PFSK-1 (cell line): ENCODE measurements around the gene ADAP1.

ENCODE experiments used
- POLR2AphosphoS5 ChIP-seq: IDR thresholded peaks from 2 replicates; pipeline ENCODE4 v1.6.1; 2012; ENCODE audit warnings: low read depth, mild to moderate bottlenecking, control low read depth, low read length, moderate library complexity
- SIN3A ChIP-seq: IDR thresholded peaks from 2 replicates; pipeline ENCODE4 v1.6.1; 2012; ENCODE audit warnings: mild to moderate bottlenecking, low read length, moderate library complexity, borderline replicate concordance; ENCODE audit not compliant: insufficient read depth
- TAF1 ChIP-seq: IDR thresholded peaks from 2 replicates; pipeline ENCODE4 v1.6.1; 2012; ENCODE audit warnings: low read length, control low read depth, borderline replicate concordance; ENCODE audit not compliant: insufficient read depth

- TF ChIP-seq POLR2AphosphoS5: no peak
- TF ChIP-seq SIN3A: no peak
- no peak for TF ChIP-seq TAF1
Measured at GRCh38 chr7:886626-887487, 67.6 kb downstream of the ADAP1 start.
